GM12873 (cell line): ENCODE results near the gene ATP6AP2.

Source experiments
- TF ChIP-seq, protein P1 (sequence below): IDR thresholded peaks from 2 replicates; pipeline ENCODE4 v1.5.1; 2012; ENCODE audit warnings: low read depth, mild to moderate bottlenecking, moderate library complexity, low read length, control low read depth; ENCODE audit not compliant: insufficient read depth; ENCODE audit errors: missing control alignments

The ATP6AP2 gene

DNA sequence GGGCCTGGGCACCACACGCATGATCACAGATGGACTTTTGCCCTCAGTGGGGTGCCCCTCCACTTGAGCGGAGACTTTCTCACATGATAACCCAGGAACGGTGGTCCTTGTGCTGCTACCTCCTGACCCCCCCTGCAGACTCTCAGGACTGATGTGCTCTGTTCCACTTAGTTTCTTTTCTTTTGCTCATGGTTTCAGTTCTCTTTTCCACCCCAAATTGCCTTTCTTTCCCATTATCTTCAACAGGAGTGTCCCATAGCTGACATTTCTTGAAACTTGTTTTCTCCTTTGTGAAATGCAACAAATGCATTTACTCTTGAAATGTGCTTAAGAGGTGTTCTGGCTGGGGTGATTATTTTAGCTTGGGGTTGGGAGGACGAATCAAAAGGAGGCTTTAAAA, 51.4 kb downstream of the ATP6AP2 start:
- TF ChIP-seq, protein P1, sequence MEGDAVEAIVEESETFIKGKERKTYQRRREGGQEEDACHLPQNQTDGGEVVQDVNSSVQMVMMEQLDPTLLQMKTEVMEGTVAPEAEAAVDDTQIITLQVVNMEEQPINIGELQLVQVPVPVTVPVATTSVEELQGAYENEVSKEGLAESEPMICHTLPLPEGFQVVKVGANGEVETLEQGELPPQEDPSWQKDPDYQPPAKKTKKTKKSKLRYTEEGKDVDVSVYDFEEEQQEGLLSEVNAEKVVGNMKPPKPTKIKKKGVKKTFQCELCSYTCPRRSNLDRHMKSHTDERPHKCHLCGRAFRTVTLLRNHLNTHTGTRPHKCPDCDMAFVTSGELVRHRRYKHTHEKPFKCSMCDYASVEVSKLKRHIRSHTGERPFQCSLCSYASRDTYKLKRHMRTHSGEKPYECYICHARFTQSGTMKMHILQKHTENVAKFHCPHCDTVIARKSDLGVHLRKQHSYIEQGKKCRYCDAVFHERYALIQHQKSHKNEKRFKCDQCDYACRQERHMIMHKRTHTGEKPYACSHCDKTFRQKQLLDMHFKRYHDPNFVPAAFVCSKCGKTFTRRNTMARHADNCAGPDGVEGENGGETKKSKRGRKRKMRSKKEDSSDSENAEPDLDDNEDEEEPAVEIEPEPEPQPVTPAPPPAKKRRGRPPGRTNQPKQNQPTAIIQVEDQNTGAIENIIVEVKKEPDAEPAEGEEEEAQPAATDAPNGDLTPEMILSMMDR, result no peak

DNA sequence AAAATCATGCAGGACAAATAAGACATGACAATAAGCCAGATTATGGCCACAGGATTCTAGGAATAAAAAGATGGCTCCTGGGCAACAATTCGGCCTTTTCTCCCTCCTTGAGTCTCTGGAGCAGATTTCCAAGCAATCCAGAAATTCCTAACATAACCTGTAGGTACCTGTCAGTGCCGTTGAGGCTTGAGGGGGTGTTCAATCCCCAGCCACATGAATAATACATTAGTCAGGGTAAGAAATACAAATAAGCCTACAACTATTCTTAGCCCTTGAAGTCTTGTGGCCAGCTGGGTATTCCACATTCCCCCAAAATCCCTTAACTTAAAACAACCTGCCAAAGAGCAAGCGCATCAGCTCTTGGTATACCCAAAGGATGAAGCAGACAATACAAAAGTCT, 56.9 kb downstream of the ATP6AP2 start:
- TF ChIP-seq, protein P1, result no peak

DNA sequence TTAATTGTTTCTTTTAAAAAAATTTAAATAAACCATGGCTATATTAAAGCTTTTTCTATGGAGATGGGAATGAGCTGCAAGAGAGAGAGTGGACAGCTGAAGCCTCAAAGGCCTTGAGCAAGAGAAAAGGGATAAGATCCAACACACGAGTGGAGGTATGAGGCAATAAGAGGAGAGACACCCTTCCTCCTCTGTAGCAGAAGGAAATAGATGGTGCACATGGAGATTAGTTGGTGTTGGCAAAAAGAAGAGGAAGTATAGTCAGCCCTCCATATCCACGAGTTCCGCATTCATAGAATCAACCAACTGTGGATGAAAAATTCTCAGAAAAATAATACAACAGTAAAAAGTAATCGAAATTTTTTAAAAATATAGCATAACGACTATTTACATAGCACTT, 63.4 kb downstream of the ATP6AP2 start:
- TF ChIP-seq, protein P1, result no peak

DNA sequence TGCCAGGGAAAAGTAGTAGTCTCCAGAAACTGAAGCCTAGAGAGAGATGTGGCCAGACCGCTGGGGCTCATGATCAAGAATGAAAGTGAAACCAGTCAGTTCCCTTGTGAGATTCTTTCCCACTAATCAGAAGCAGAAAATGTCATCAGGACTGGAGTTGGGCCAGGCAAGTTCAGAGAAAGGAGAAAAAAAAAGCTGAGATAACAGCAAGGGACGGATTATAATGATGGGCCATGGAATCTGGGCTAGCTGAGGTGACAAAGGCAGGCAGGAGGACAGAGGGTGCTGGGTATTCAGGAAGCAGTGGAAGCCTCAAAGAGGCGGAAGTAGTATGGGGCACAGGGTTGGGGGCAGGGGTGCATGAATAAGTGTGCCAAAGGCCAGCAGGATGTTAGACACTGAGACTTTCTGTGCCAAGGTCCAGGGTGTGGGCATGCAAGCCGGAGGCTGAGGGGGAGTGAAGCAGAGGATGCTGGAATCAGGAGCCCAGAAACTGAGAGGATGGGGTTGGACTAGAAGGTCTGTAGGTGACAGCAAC, 64.1 kb downstream of the ATP6AP2 start:
- TF ChIP-seq, protein P1, result no peak

DNA sequence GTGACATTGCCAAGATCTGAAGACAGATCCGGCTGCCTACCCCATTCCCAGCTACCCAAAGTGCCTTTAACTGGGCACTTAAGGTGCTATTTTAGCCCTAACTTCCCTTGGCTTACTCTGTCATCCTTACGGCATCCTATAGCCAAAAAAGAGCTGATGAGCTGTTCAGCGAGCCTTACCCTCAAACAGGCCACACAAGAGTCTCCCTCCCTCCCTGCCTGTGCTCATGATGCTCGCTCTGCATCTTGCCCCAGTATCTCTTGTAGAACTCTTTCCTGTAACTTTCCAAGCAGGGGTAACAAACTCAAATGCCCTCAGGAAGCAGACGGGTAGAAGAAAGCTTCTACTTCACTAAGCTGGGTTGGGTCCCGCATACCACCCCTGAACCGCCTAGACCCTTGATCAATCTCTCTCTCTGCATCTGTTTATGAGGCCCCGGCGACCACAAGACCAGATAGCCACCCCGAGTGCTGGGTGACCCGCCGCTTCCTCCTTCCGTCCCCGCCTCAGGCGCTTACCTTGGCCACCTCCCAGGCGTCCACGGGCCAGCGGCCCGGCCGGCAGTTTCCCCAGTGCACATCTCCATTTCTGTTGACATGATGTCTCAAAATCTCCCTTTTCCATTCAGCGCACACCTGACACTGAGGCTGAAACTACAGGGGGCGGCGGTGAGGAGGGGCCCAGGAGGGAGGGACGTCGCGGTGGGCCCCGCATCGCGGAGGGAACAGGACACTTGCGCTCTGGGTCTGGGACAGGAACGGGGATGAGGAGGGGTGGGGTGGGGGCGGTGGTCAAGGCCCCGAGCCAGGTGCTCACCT, 65.9 kb downstream of the ATP6AP2 start:
- TF ChIP-seq, protein P1, result no peak

DNA sequence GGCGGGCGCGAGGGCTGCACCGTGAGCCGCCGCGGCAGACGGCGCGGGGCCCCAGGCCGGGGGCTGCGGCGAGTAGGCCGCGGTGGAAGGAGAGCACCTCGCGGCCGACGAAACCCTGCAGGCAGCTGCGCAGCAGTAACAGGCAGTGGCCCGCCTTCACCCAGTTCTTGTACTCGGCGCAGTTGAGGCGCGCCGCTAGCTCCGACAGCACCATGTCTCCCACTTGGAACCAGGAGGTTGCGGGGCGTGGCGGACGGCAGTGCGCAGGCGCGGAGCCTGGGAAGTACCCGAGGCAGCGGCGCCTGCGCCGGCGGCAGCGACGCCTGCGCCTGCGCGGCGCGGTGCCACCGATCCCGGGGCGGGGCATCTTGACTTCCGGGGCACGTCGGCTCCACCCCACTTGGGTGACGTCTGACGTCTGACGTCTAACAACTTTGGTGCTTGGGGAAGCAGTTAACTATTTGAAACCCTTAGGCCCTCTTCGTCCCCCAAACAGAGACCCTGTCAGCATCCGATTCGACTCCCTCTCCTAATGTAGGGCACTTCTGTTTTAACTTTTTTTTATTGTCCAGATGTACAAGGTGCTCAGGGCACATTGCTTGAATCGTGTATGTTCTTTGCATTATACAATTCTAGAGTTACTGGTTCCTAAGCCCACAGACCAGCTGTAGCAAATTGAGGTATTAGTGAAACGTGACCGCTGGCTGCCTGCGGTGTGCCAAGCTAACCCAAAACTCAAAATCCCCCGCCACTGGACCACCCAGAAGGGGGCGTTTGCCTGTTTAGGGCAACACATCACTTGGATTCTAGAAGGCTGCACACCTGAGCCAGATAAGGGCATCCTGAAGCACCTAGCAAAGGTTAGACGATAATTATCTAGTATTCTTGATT, 66.8 kb downstream of the ATP6AP2 start, which contains the start of gene CXorf38:
TSS of gene CXorf38 (minus strand) at position 255 of the 891 bp plus-strand sequence. CDS start at position 214, 41 bp downstream.
- TF ChIP-seq, protein P1, result no peak
